HG03139 (cell line): ENCODE data around the gene RNF181.
"Not testable (repeated sequence)": the region's sequence is repeated elsewhere in the genome, so short reads cannot be mapped to it uniquely, and the experiment has no call there.

Source experiments
- ATAC-seq: cut with Tn5 transposase; IDR thresholded peaks from one replicate; pipeline ENCODE4 v1.9.1; 2021; ENCODE audit not compliant: unreplicated experiment

The RNF181 gene

GRCh38 chr2:85611705-85612587 is 16.4 kb downstream of the RNF181 start, which contains the start of gene C2orf68:
Gene C2orf68, minus strand, starts transcription at chr2:85612066. Its CDS starts 82 bp downstream, at chr2:85611984.
- peak; percentile 74 for ATAC-seq

- no peak for ATAC-seq
These were observed 18.4 kb downstream of the RNF181 start for GRCh38 chr2:85613717-85614515.

- not testable (repeated sequence) for ATAC-seq
These were observed 19.2 kb downstream of the RNF181 start for GRCh38 chr2:85614757-85615156.

- ATAC-seq, result no peak
These were observed 19.8 kb downstream of the RNF181 start for GRCh38 chr2:85615413-85615728.

- ATAC-seq, result not testable (repeated sequence)
These were observed 22.2 kb downstream of the RNF181 start for GRCh38 chr2:85617723-85618122.

GRCh38 chr2:85619617-85620016 is 24.1 kb downstream of the RNF181 start:
- ATAC-seq, result no peak

GRCh38 chr2:85621338-85621737 is 25.8 kb downstream of the RNF181 start:
- no peak for ATAC-seq

- ATAC-seq, result no peak
These were observed 28.4 kb downstream of the RNF181 start for GRCh38 chr2:85623991-85624390.

- no peak for ATAC-seq
These were observed 33.1 kb downstream of the RNF181 start for GRCh38 chr2:85628658-85629057.

GRCh38 chr2:85631316-85631715 is 35.8 kb downstream of the RNF181 start:
- no peak for ATAC-seq

- ATAC-seq, result no peak
These were observed 39.5 kb downstream of the RNF181 start for GRCh38 chr2:85635011-85635410.

GRCh38 chr2:85635636-85636035 is 40.1 kb downstream of the RNF181 start:
- no peak for ATAC-seq

- ATAC-seq, result no peak
These were observed 47.2 kb downstream of the RNF181 start for GRCh38 chr2:85642725-85643124.

GRCh38 chr2:85644909-85645308 is 49.4 kb downstream of the RNF181 start:
- no peak for ATAC-seq

- ATAC-seq, result no peak
These were observed 50.6 kb downstream of the RNF181 start for GRCh38 chr2:85646166-85646565.
